Measurements from ENCODE around the gene NTM.
"Not testable (repeated sequence)": the region's sequence is repeated elsewhere in the genome, so short reads cannot be mapped to it uniquely, and the experiment has no call there.

Gene NTM

DNA sequence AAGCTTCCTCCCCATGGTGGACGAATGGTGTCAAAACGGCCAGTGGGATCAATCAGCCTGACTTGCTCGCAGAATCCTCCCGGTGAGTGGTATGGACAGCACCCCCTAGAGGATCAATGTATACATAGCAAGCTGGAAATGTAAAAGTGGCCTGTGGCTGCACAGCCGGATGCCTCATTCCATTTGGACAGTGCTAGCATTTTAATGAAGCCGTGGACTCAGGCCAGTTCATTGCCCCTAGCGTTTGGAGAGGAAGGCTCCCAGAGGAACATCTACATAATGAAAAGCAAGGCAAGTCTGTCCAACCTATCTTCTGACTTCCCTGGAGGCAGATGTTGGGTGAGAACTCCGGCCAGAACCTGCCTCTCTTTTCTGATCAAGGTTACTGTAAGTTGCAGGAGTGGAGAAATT is 942.3 kb downstream of the NTM start:
- no peak overlapping the region for H3K27ac ChIP-seq (replicated peaks)
- TF ChIP-seq, protein P1, sequence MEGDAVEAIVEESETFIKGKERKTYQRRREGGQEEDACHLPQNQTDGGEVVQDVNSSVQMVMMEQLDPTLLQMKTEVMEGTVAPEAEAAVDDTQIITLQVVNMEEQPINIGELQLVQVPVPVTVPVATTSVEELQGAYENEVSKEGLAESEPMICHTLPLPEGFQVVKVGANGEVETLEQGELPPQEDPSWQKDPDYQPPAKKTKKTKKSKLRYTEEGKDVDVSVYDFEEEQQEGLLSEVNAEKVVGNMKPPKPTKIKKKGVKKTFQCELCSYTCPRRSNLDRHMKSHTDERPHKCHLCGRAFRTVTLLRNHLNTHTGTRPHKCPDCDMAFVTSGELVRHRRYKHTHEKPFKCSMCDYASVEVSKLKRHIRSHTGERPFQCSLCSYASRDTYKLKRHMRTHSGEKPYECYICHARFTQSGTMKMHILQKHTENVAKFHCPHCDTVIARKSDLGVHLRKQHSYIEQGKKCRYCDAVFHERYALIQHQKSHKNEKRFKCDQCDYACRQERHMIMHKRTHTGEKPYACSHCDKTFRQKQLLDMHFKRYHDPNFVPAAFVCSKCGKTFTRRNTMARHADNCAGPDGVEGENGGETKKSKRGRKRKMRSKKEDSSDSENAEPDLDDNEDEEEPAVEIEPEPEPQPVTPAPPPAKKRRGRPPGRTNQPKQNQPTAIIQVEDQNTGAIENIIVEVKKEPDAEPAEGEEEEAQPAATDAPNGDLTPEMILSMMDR (IDR thresholded peaks at IDR 0.05; ENCODE audit: insufficient read depth, low read length), result peak; percentile 42
- no peak for TF ChIP-seq POLR2AphosphoS5 (IDR thresholded peaks at IDR 0.05; ENCODE audit: low read depth)
- no peak overlapping the region for H3K4me3 ChIP-seq (replicated peaks; ENCODE audit: insufficient read depth, low read length)
- DNase-seq (ENCODE audit: low read depth in 1 of 2, low spot score in 1 of 2), result peak in 1 of 2 experiments; percentile 7
- no peaks in the 10 kb centered on the region for H3K27me3 ChIP-seq (ENCODE audit: insufficient read depth, poor library complexity, severe bottlenecking)

DNA sequence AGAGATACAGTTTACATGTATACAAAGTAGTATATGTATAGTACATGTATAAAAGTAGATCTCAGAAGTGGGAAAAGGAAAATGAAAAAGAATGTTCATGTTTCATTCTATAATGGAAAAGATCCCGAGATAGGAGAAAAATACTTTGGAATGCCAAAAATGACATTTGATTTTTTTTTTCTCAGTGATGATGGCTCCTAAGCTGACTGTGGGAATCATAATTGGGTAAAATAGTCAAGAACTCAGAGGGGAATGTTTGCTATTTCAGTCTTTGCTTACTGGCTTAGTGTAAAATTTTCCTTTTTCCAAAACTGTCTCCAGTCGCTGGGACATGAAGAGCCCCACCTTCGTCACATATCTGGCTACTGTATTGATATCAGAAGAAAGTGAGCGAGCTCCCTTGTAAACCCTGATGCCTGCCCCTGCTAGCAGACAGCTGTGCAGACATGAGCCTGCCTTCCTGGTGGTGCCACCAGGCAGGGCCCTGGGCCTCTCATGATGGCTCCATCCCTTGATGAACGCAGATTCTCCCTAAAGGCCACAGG is 944.6 kb downstream of the NTM start:
- TF ChIP-seq, protein P1 (IDR thresholded peaks at IDR 0.05; ENCODE audit: insufficient read depth, low read length), result no peak
- no peak for TF ChIP-seq SPI1 (IDR thresholded peaks at IDR 0.05; ENCODE audit: borderline replicate concordance, low read depth)
- no peak for TF ChIP-seq POLR2AphosphoS5 (IDR thresholded peaks at IDR 0.05; ENCODE audit: low read depth)
- no peak overlapping the region for H3K27ac ChIP-seq (replicated peaks)
- H3K27me3 ChIP-seq (ENCODE audit: insufficient read depth, poor library complexity, severe bottlenecking), result no peaks in the 10 kb centered on the region
- no peak for DNase-seq (ENCODE audit: low read depth in 1 of 2, low spot score in 1 of 2)
- H3K4me3 ChIP-seq (replicated peaks; ENCODE audit: insufficient read depth, low read length), result no peak overlapping the region

DNA sequence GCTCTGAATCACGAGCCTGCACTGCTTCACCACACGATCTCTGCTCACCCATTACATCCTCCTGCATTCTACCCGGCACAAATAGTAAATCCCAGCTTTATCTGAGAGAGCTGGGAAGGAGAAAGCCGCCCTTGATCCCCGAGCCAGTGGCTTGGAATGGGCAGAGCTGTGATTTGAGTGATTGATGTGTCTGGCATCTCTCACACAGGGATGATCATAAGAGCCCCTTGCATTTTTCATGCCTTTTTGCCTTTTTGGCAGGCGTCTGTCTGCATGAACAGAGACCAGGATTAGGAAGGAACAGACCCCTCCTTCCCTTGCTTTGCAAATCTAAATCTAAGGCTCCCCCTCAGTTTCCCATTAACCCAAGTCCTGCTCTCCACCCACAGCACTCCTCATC is 945.3 kb downstream of the NTM start:
- no peak for TF ChIP-seq SPI1 (IDR thresholded peaks at IDR 0.05; ENCODE audit: borderline replicate concordance, low read depth)
- TF ChIP-seq, protein P2, sequence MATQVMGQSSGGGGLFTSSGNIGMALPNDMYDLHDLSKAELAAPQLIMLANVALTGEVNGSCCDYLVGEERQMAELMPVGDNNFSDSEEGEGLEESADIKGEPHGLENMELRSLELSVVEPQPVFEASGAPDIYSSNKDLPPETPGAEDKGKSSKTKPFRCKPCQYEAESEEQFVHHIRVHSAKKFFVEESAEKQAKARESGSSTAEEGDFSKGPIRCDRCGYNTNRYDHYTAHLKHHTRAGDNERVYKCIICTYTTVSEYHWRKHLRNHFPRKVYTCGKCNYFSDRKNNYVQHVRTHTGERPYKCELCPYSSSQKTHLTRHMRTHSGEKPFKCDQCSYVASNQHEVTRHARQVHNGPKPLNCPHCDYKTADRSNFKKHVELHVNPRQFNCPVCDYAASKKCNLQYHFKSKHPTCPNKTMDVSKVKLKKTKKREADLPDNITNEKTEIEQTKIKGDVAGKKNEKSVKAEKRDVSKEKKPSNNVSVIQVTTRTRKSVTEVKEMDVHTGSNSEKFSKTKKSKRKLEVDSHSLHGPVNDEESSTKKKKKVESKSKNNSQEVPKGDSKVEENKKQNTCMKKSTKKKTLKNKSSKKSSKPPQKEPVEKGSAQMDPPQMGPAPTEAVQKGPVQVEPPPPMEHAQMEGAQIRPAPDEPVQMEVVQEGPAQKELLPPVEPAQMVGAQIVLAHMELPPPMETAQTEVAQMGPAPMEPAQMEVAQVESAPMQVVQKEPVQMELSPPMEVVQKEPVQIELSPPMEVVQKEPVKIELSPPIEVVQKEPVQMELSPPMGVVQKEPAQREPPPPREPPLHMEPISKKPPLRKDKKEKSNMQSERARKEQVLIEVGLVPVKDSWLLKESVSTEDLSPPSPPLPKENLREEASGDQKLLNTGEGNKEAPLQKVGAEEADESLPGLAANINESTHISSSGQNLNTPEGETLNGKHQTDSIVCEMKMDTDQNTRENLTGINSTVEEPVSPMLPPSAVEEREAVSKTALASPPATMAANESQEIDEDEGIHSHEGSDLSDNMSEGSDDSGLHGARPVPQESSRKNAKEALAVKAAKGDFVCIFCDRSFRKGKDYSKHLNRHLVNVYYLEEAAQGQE (IDR thresholded peaks at IDR 0.05; ENCODE audit: insufficient replicate concordance, low read depth), result no peak
- TF ChIP-seq, protein P1 (IDR thresholded peaks at IDR 0.05; ENCODE audit: insufficient read depth, low read length), result no peak
- no peak for TF ChIP-seq GABPA (IDR thresholded peaks at IDR 0.05; ENCODE audit: low read depth)
- Histone ChIP-seq H3K4me3 (replicated peaks; ENCODE audit: insufficient read depth, low read length) (no peak overlapping the region), H3K27me3 (ENCODE audit: insufficient read depth, poor library complexity, severe bottlenecking) (no peaks in the 10 kb centered on the region), H3K27ac (replicated peaks) (no peak overlapping the region)
- DNase-seq (ENCODE audit: low read depth in 1 of 2, low spot score in 1 of 2), result no peak

DNA sequence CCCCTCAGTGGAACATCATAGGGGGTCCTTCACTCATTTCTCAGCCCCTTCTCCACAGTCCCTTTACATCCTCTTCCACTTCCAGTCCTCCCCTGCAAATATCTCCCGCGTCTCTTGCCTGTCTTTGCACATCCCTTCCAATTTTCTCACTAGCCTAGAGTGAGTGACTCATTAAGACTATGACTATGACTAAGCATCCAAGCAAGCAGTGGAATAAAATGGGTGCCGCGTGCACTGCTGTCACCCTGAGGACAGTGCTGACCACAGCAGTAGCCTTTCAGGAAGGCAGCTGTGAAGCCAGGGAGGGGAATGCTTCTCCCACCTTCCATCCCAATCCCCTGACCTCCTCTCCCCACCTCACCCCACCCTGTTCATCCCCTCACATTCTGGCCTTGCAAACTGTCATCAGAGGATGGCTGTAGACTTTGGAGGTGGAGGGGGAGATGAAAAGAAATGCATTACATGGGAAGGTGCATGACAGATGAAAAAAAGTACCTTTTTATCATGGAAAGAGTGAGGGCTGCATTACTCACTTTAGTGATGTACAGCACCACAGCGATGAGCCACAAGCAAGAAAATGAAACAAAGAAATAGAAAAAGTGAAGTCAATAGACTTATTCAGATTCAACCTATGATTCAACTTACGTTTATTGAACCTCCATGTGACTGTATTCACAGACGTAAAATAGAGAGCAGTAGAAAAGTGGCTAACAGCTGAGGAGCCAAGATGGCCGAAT is 948.2 kb downstream of the NTM start:
- TF ChIP-seq, protein P1 (IDR thresholded peaks at IDR 0.05; ENCODE audit: insufficient read depth, low read length), result no peak
- TF ChIP-seq POLR2AphosphoS5 (IDR thresholded peaks at IDR 0.05; ENCODE audit: low read depth) (no peak), SPI1 (IDR thresholded peaks at IDR 0.05; ENCODE audit: borderline replicate concordance, low read depth) (no peak), GABPA (IDR thresholded peaks at IDR 0.05; ENCODE audit: low read depth) (no peak)
- TF ChIP-seq, protein P2 (IDR thresholded peaks at IDR 0.05; ENCODE audit: insufficient replicate concordance, low read depth), result no peak
- DNase-seq (ENCODE audit: low read depth in 1 of 2, low spot score in 1 of 2), result no peak
- Histone ChIP-seq H3K27me3 (ENCODE audit: insufficient read depth, poor library complexity, severe bottlenecking) (no peaks in the 10 kb centered on the region), H3K4me3 (replicated peaks; ENCODE audit: insufficient read depth, low read length) (no peak overlapping the region), H3K27ac (replicated peaks) (no peak overlapping the region)

DNA sequence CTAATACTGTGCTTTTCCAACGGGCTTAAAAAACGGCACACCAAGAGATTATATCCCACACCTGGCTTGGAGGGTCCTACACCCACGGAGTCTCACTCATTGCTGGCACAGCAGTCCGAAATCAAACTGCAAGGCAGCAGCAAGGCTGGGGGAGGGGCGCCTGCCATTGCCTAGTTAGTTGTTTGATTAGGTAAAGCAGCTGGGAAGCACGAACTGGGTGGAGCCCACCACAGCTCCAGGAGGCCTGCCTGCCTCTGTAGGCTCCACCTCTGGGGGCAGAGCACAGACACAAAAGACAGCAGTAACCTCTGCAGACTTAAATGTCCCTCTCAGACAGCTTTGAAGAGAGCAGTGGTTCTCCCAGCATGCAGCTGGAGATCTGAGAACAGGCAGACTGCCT is 949.0 kb downstream of the NTM start:
- not testable (repeated sequence) for H3K27ac ChIP-seq (replicated peaks); H3K4me3 ChIP-seq (replicated peaks; ENCODE audit: insufficient read depth, low read length); DNase-seq (ENCODE audit: low read depth in 1 of 2, low spot score in 1 of 2); H3K27me3 ChIP-seq (ENCODE audit: insufficient read depth, poor library complexity, severe bottlenecking)
